ENCODE measurements around the gene VAV3.
"Not testable (repeated sequence)": the region's sequence is repeated elsewhere in the genome, so short reads cannot be mapped to it uniquely, and the experiment has no call there.

The VAV3 gene

DNA sequence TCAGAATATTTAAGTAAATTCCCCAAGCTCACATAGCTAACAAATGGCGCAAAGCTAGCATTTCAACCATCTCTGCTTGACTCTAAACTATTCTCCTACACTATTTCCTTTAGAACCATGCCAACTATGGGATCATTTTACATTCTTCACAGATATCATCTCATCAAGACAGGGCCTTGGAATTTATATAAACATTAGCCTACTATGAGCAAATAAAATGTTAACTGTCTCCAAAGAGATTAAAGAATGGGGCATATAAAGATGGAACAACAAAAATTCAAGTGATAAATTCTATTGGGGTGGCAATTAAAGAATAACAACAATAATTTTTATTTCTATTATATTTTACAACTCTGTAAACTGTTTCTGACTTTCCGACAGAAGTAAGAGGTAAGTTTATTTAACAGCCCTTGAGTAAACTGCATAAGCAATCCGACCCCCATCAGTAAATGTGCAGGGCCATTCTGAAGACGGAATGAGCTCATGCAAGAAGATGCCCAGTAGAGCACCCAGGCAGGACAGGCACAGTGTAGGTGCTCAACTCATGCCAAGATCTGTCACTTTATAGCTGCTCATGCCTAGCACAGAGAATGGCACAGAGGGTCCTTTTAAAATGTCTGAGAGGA is 261.9 kb downstream of the VAV3 start:
- TF ChIP-seq, protein P1, sequence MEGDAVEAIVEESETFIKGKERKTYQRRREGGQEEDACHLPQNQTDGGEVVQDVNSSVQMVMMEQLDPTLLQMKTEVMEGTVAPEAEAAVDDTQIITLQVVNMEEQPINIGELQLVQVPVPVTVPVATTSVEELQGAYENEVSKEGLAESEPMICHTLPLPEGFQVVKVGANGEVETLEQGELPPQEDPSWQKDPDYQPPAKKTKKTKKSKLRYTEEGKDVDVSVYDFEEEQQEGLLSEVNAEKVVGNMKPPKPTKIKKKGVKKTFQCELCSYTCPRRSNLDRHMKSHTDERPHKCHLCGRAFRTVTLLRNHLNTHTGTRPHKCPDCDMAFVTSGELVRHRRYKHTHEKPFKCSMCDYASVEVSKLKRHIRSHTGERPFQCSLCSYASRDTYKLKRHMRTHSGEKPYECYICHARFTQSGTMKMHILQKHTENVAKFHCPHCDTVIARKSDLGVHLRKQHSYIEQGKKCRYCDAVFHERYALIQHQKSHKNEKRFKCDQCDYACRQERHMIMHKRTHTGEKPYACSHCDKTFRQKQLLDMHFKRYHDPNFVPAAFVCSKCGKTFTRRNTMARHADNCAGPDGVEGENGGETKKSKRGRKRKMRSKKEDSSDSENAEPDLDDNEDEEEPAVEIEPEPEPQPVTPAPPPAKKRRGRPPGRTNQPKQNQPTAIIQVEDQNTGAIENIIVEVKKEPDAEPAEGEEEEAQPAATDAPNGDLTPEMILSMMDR (IDR thresholded peaks at IDR 0.05; ENCODE audit: insufficient read depth, low read depth, low read length, missing control alignments) = no peak
- no peak overlapping the region for H3K4me3 ChIP-seq (ENCODE audit: low read length)
- DNase-seq (ENCODE audit: low read depth) = no peak

DNA sequence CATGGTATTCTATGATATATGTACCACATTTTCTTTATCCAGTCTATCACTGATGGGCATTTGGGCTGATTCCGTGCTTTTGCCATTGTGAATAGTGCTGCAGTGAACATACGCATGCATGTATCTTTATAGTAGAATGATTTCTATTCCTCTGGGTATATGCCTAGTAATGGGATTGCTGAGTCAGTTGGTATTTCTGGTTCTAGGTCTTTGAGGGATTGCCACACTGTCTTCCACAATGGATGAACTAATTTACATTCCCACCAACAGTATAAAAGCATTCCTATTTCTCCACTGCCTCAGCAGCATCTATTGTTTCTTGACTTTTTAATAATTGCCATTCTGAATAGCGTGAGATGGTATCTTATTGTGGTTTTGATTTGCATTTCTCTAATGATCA is 264.3 kb downstream of the VAV3 start:
- not testable (repeated sequence) for H3K4me3 ChIP-seq (ENCODE audit: low read length); DNase-seq (ENCODE audit: low read depth)

DNA sequence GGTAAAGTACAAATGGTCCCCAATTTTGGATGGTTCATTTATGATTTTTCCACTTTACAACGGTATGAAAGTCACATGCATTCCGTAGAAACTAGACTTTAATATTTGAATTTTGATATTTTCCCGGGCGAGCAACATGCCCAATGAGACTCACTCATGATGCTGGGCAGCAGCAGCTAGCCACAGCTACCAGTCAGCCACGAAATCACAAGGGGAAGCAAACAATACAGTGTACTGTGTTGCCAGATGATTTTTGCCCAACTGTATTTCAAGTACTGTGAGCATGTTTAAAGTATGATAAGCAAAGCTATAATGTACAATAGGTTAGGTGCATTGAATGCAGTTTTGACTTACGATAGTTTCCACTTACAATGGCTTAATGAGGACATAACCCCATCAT is 266.8 kb downstream of the VAV3 start:
- no peak for DNase-seq (ENCODE audit: low read depth)
- TF ChIP-seq, protein P1 (IDR thresholded peaks at IDR 0.05; ENCODE audit: insufficient read depth, low read depth, low read length, missing control alignments) = no peak
- H3K4me3 ChIP-seq (ENCODE audit: low read length) = no peak overlapping the region

DNA sequence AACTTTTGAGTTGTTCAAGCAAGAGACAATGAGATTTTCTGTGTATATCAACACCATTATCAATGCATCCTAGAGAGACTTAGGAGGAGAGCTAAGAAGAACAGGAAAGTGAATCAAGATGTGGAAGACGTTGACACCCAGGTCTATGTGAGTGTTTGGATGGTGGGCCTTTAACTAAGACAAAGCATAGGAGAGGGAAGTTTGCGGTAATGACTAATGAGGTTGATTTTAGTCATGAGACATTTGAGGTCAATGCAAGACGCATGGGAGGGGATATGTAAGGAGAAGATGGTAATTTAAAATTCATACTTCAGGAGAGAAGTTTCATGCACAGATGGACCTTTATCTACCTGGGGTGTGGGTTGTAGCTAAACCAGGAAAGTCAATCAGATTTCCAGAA is 269.6 kb downstream of the VAV3 start:
- DNase-seq (ENCODE audit: low read depth) = peak; percentile 46
- TF ChIP-seq, protein P1 (IDR thresholded peaks at IDR 0.05; ENCODE audit: insufficient read depth, low read depth, low read length, missing control alignments) = no peak
- no peak overlapping the region for H3K4me3 ChIP-seq (ENCODE audit: low read length)

DNA sequence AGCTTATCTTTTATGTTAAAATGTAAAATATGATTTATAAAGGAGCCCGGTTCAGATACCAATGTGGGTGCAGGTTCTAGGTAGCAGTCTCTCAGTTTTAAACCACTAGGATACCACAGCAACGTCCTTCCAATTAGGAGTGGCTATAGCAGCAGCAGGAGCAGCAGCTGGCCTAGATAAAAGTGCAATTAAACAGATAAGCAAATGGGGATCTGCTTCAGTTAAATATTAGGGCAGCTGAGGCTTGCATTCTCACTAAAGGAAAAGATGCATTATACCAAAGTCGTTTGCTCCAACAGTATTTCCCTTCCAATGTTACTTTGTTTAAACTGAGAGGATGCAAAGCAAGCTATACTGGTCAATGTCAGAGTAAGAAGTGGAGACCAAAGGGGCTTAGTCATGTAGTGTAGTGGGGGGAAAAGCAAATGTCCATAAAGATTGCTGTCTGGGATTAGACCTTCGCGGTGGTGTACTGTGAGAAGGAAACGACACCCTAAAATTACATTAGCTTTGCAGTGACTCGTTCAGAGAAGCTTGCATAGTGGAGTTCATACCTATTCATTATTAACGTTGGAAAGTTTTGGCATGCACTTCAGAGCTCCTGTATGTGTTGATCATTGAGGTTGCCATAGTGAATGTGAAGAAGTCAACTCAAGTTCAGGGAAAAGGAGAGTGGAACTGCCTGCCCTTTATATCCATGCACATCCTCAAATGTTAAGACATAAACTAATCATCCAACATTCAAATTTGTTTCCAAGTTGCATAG is 272.2 kb downstream of the VAV3 start:
- TF ChIP-seq, protein P1 (IDR thresholded peaks at IDR 0.05; ENCODE audit: insufficient read depth, low read depth, low read length, missing control alignments) = no peak
- no peak overlapping the region for H3K4me3 ChIP-seq (ENCODE audit: low read length)
- no peak for DNase-seq (ENCODE audit: low read depth)

DNA sequence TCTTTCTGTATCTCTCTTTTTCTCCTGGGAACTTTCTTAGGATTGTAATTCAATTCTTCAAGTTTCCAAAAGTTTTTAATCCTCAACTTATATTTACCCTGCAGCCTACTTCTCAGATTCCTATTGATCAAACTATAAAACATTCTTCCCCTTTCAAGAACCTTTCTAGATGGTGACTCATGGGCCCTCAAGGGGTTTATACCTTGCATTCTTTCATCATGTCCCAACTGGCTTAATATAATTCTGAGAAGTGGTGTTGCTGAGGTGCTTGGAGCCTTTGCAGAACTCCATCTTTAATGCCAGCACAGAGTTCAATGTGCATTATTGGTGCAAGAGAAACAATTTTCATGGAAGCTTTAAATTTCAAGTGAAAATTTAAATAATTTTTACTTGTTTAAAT is 273.4 kb downstream of the VAV3 start:
- TF ChIP-seq, protein P1 (IDR thresholded peaks at IDR 0.05; ENCODE audit: insufficient read depth, low read depth, low read length, missing control alignments) = no peak
- no peak overlapping the region for H3K4me3 ChIP-seq (ENCODE audit: low read length)
- DNase-seq (ENCODE audit: low read depth) = peak; percentile 94

DNA sequence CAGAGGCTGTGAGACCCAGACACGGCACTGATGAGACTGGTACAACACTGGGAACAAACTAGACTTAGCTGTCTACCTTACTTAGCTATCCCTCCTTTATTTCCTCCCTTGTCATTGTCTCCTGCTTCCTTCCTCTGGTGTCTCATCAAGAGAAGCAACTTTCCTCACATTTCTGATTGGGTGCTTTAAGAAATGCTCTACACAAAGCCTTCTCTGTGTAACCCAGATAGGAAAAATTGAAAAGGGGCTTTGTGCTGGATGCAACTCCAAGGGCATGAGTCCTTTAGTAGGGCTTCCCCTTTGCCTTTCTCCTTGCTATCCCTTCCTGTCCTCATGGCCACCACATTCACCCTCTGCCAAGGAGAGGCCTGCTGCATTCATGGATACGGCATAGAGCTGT is 274.5 kb downstream of the VAV3 start:
- DNase-seq (ENCODE audit: low read depth) = no peak
- TF ChIP-seq, protein P1 (IDR thresholded peaks at IDR 0.05; ENCODE audit: insufficient read depth, low read depth, low read length, missing control alignments) = no peak
- H3K4me3 ChIP-seq (ENCODE audit: low read length) = no peak overlapping the region

All from epithelial cell of esophagus (primary cell).